RCC 7860 (cell line): Measurements from ENCODE around the gene FBN1.

Experiments used
- DNase-seq: peaks from one replicate; pipeline ENCODE4 v3.0.0-alpha.2; 2015; ENCODE audit warnings: low spot score
- FAIRE-seq: peaks from 2 replicates; lab custom pipeline; 2012; peaks lifted over from hg19 to GRCh38; lab: Jason Lieb, UNC

Gene FBN1

GRCh38 chr15:48409623-48410022 lies 235.9 kb downstream of the FBN1 start:
- DNase-seq (no peak), FAIRE-seq (no peak)

GRCh38 chr15:48408327-48408726 lies 237.2 kb downstream of the FBN1 start:
- no peak for FAIRE-seq
- DNase-seq, result no peak

- no peak for DNase-seq
- FAIRE-seq, result no peak
Observed at GRCh38 chr15:48407646-48408045, 237.9 kb downstream of the FBN1 start.

GRCh38 chr15:48406911-48407310 lies 238.6 kb downstream of the FBN1 start:
- FAIRE-seq, result no peak
- no peak for DNase-seq

GRCh38 chr15:48406266-48406891 lies 239.1 kb downstream of the FBN1 start:
- FAIRE-seq (no peak), DNase-seq (no peak)

GRCh38 chr15:48402427-48403177 lies 242.9 kb downstream of the FBN1 start:
- DNase-seq, result no peak
- FAIRE-seq, result no peak

- DNase-seq, result no peak
- FAIRE-seq, result no peak
Observed at GRCh38 chr15:48400086-48400485, 245.4 kb downstream of the FBN1 start.

GRCh38 chr15:48397841-48398240 lies 247.7 kb downstream of the FBN1 start:
- FAIRE-seq (no peak), DNase-seq (no peak)

- DNase-seq, result no peak
- FAIRE-seq, result no peak
Observed at GRCh38 chr15:48396020-48396419, 249.5 kb downstream of the FBN1 start.

GRCh38 chr15:48395521-48396011 lies 249.9 kb downstream of the FBN1 start:
- no peak for FAIRE-seq
- no peak for DNase-seq

GRCh38 chr15:48394970-48395369 lies 250.5 kb downstream of the FBN1 start:
- no peak for DNase-seq
- FAIRE-seq, result no peak

GRCh38 chr15:48393645-48394506 lies 251.6 kb downstream of the FBN1 start:
- FAIRE-seq, result no peak
- no peak for DNase-seq

GRCh38 chr15:48392356-48392755 lies 253.2 kb downstream of the FBN1 start:
- DNase-seq (no peak), FAIRE-seq (no peak)

- no peak for DNase-seq
- FAIRE-seq, result no peak
Observed at GRCh38 chr15:48391950-48392349, 253.6 kb downstream of the FBN1 start.

- no peak for DNase-seq
- FAIRE-seq, result no peak
Observed at GRCh38 chr15:48389691-48390143, 255.8 kb downstream of the FBN1 start.

GRCh38 chr15:48388910-48389309 lies 256.6 kb downstream of the FBN1 start:
- FAIRE-seq, result no peak

GRCh38 chr15:48388016-48388851 lies 257.3 kb downstream of the FBN1 start:
- FAIRE-seq, result no peak
- DNase-seq, result no peak

More at GRCh38 chr15:48388910-48389309, 256.6 kb downstream of the FBN1 start:
- DNase-seq, result no peak

GRCh38 chr15:48385031-48385830 lies 260.3 kb downstream of the FBN1 start:
- peak; percentile 77 for DNase-seq
- FAIRE-seq, result peak; percentile 69

- FAIRE-seq (no peak), DNase-seq (no peak)
Observed at GRCh38 chr15:48384616-48385015, 260.9 kb downstream of the FBN1 start.

GRCh38 chr15:48383031-48383430 lies 262.5 kb downstream of the FBN1 start:
- FAIRE-seq, result no peak
- no peak for DNase-seq
